Mammary epithelial cell (primary cell): ENCODE measurements around the gene RAD9A.

Experiments
- CTCF ChIP-seq, 2 donors: IDR thresholded peaks in 1 of 2; conservative IDR thresholded peaks in 1 of 2; 2 replicates each; pipeline ENCODE4 v1.5.1; 2011 to 2012; ENCODE audit warnings: inconsistent platforms in 2 of 2, low read length in 2 of 2, mild to moderate bottlenecking in 2 of 2, control low read depth in 1 of 2, low read depth in 1 of 2; ENCODE audit not compliant: insufficient read depth in 1 of 2; ENCODE audit errors: extremely low read depth in 1 of 2
- EZH2 ChIP-seq: IDR thresholded peaks from 2 replicates; pipeline ENCODE4 v1.6.1; 2012; ENCODE audit warnings: low read length, inconsistent platforms, borderline replicate concordance

- no peak for TF ChIP-seq CTCF (conservative IDR thresholded peaks at IDR 0.05 in 1 of 2, IDR thresholded peaks at IDR 0.05 in 1 of 2; ENCODE audit: extremely low read depth in 1 of 2, insufficient read depth in 1 of 2, low read depth in 1 of 2, low read length in 2 of 2)
- TF ChIP-seq EZH2, result no peak
These were observed 44.1 kb downstream of the RAD9A start for GRCh38 chr11:67435727-67436458.
